ENCODE data around the gene FAP. TPM values are rescaled to one million over a fixed set of nuclear protein-coding genes. Genes with fewer than 3 reads are reported as not detected.

Gene FAP
- total RNA-seq, 1 experiment from 2014 or later: 2.3 TPM

DNA sequence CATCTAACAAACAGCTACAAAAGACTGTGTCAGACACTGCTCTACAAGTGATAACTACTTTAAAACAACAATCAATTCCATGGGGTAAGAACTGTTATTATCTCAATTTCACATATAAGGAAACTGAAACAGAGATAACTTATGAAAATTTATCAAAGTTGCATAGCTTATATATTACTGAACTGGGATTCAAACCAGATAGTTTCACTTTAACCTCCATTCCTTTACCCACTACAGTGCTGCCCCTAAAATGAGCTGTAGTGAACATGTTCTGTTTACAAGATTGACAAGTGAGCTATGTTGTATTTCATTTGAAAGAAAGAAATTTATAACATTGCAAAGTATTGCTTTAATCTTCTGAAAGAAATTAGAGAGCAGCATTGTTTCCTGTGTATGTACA lies 77.1 kb downstream of the FAP start:
- in situ Hi-C loops (cut with HindIII; ENCODE audit: low pct_unique_long_range_greater_than_20kb, low sequenced_read_pairs): no loop called here
- DNase-seq (ENCODE audit: low read depth, low spot score): no peak

DNA sequence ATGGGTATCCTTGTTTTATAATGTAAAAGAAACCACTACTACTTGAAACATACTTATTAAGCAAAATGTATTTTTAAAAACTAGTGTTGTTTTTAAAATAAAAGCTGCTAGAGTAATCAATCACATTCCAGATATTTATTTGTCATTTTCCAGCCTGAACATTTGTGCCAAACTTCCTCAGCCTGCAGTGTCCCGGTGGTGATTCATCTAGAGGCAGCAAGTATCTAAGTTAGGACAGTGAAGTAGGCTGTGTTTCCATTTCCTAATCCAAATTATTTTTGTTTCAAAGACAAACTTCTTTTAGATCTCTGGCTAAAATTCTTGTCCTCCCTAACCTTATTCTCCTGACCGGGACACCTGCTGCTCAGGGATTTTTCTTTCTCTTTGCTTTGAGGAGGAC lies 78.4 kb downstream of the FAP start:
- in situ Hi-C loops (cut with HindIII; ENCODE audit: low pct_unique_long_range_greater_than_20kb, low sequenced_read_pairs): no loop called here
- no peak for DNase-seq (ENCODE audit: low read depth, low spot score)

DNA sequence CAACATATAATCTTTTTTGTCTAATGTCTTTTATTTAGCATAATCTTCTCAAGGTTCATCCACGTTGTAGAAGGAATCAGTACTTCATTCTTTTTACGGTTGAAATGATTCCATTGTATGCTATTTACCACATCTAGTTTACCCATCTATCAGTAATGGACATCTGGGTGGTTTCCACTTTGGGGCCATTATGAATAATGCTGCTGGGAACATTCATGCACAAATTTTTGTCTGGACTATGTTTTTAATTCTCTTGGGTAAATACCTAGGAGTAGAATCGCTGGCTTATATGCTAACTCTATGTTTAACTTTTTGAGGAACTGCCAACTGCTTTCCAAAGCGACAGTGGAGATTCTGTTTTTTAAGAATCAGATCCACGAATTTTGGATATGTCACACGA lies 83.8 kb downstream of the FAP start:
- in situ Hi-C loops (cut with HindIII; ENCODE audit: low pct_unique_long_range_greater_than_20kb, low sequenced_read_pairs): no loop called here

DNA sequence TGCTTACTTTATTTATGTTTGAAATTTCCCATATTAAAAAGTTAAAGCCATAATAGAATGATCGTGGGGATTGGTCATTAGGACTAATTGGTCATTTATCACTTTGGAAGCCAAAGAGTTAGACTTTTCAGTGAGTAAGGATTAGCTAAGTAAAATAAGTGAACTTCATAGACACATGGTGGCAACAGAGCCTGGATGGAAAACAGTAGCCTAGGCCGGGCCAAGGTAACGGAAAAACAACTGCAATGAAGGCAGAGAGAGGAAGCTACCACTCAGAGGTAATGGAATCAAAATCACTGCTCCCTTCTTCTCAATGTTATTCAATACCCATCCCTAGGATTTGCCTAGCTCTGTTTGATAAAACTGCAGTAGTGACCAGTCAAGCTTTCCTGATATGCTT lies 87.1 kb downstream of the FAP start:
- no peak for DNase-seq (ENCODE audit: low read depth, low spot score)
- in situ Hi-C loops (cut with HindIII; ENCODE audit: low pct_unique_long_range_greater_than_20kb, low sequenced_read_pairs): no loop called here

More for the DNA sequence above, 83.8 kb downstream of the FAP start:
- DNase-seq (ENCODE audit: low read depth, low spot score): no peak

- in situ Hi-C loops (cut with HindIII; ENCODE audit: low pct_unique_long_range_greater_than_20kb, low sequenced_read_pairs): no loop called here
- no peak for DNase-seq (ENCODE audit: low read depth, low spot score)
These were observed 88.2 kb downstream of the FAP start for GRCh38 chr2:162155093-162155492.

GRCh38 chr2:162153608-162154224 lies 89.5 kb downstream of the FAP start:
- in situ Hi-C loops (cut with HindIII; ENCODE audit: low pct_unique_long_range_greater_than_20kb, low sequenced_read_pairs): no loop called here
- DNase-seq (ENCODE audit: low read depth, low spot score): peak; percentile 80

DNA sequence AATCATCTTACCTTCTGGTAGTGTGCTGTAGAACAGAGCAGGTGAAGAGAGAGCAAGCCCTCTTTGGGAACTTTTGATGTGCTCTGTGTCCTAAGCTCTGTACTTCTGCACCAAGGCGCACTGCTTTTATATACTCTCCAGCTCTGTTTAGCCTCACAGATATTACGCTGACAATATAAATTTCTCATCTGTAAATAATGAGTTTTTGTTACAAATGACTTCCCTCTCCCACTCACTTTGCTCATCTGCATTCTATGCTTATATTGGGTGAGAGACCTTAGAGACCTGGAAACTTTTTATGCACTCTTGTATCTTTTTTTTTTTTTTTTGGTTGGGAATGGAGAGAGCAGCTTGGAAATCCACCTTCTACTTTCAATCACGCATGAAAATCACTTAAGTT lies 91.1 kb downstream of the FAP start, which contains the start of gene GCG:
GCG (minus strand) TSS at position 101 of the 400 bp plus-strand sequence. CDS start 3,069 bp downstream, outside the sequence.
- in situ Hi-C loops (cut with HindIII; ENCODE audit: low pct_unique_long_range_greater_than_20kb, low sequenced_read_pairs): no loop called here

DNA sequence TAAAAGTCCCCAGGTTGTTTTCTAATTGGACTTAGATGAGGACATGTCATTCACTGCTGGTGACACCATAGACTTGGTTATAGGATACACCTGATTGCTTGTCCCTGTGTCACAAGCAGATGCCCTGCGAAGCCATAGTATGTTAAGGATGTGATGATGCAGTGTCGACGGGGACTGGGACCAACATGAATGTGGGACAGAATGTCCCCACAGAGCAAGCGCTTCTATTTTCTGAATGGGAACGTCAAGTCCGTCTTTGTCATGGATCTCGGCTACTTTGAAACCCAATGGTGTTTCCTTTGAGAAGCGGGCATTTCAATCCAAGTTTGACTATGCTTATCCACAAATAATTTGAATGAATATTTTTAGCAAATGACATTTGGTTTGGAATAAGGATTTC lies 93.3 kb downstream of the FAP start:
- in situ Hi-C loops (cut with HindIII; ENCODE audit: low pct_unique_long_range_greater_than_20kb, low sequenced_read_pairs): loop anchor here (10.0 kb wide), 1 partner anchor 145 kb away; no protein-coding TSS in a partner anchor
- no peak for DNase-seq (ENCODE audit: low read depth, low spot score)

More for the DNA sequence above, 91.1 kb downstream of the FAP start, which contains the start of gene GCG:
- DNase-seq (ENCODE audit: low read depth, low spot score): no peak

DNA sequence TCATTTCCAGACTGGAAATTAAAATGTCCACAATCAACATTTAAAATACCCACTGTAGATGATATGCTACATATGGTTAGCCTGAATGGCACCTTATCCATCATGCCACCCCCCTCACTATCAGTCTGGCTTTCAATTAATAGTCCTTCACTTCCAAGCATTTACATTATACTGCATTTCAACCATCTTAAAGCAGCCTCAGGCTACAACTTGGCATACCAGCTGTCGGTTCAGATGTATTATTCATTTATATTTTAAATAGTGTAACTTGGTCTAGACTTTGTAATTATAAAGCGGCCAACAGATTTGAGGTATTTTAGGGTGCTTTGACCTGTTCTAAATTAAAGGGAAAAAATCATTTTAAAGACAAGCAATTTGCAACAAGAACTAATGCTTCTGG lies 93.8 kb downstream of the FAP start:
- no peak for DNase-seq (ENCODE audit: low read depth, low spot score)
- in situ Hi-C loops (cut with HindIII; ENCODE audit: low pct_unique_long_range_greater_than_20kb, low sequenced_read_pairs): loop anchor here (10.0 kb wide), 1 partner anchor 145 kb away; no protein-coding TSS in a partner anchor

GRCh38 chr2:162148956-162149355 lies 94.3 kb downstream of the FAP start:
- in situ Hi-C loops (cut with HindIII; ENCODE audit: low pct_unique_long_range_greater_than_20kb, low sequenced_read_pairs): loop anchor here (10.0 kb wide), 1 partner anchor 146 kb away; no protein-coding TSS in a partner anchor
- DNase-seq (ENCODE audit: low read depth, low spot score): no peak

- in situ Hi-C loops (cut with HindIII; ENCODE audit: low pct_unique_long_range_greater_than_20kb, low sequenced_read_pairs): loop anchor here (10.0 kb wide), 1 partner anchor 151 kb away; no protein-coding TSS in a partner anchor
- peak; percentile 38 for DNase-seq (ENCODE audit: low read depth, low spot score)
These were observed 99.3 kb downstream of the FAP start for GRCh38 chr2:162143969-162144368.

- in situ Hi-C loops (cut with HindIII; ENCODE audit: low pct_unique_long_range_greater_than_20kb, low sequenced_read_pairs): no loop called here
These were observed 104.9 kb downstream of the FAP start for GRCh38 chr2:162138310-162138709.

GRCh38 chr2:162127422-162127821 lies 115.8 kb downstream of the FAP start:
- in situ Hi-C loops (cut with HindIII; ENCODE audit: low pct_unique_long_range_greater_than_20kb, low sequenced_read_pairs): no loop called here
- DNase-seq (ENCODE audit: low read depth, low spot score): no peak

More at GRCh38 chr2:162138310-162138709, 104.9 kb downstream of the FAP start:
- DNase-seq (ENCODE audit: low read depth, low spot score): no peak

- in situ Hi-C loops (cut with HindIII; ENCODE audit: low pct_unique_long_range_greater_than_20kb, low sequenced_read_pairs): no loop called here
- no peak for DNase-seq (ENCODE audit: low read depth, low spot score)
These were observed 116.7 kb downstream of the FAP start for GRCh38 chr2:162126527-162126926.

GRCh38 chr2:162126111-162126519 lies 117.1 kb downstream of the FAP start:
- in situ Hi-C loops (cut with HindIII; ENCODE audit: low pct_unique_long_range_greater_than_20kb, low sequenced_read_pairs): no loop called here
- no peak for DNase-seq (ENCODE audit: low read depth, low spot score)

- no peak for DNase-seq (ENCODE audit: low read depth, low spot score)
- in situ Hi-C loops (cut with HindIII; ENCODE audit: low pct_unique_long_range_greater_than_20kb, low sequenced_read_pairs): no loop called here
These were observed 118.1 kb downstream of the FAP start for GRCh38 chr2:162125138-162125537.

- in situ Hi-C loops (cut with HindIII; ENCODE audit: low pct_unique_long_range_greater_than_20kb, low sequenced_read_pairs): no loop called here
- DNase-seq (ENCODE audit: low read depth, low spot score): peak; percentile 77
These were observed 119.2 kb downstream of the FAP start for GRCh38 chr2:162123806-162124758.
